GM18867 (cell line): ENCODE data around the gene ADCY5.

ENCODE experiments used
- ATAC-seq: cut with Tn5 transposase; IDR thresholded peaks from one replicate; pipeline ENCODE4 v1.9.1; 2021; ENCODE audit warnings: mild to moderate bottlenecking, moderate library complexity; ENCODE audit not compliant: unreplicated experiment

The ADCY5 gene

GRCh38 chr3:123330441-123330991, 118.4 kb downstream of the ADCY5 start:
- ATAC-seq, result no peak

GRCh38 chr3:123329636-123330340, 119.1 kb downstream of the ADCY5 start:
- no peak for ATAC-seq

GRCh38 chr3:123328851-123329635, 119.8 kb downstream of the ADCY5 start:
- peak; percentile 50 for ATAC-seq

GRCh38 chr3:123327956-123328850, 120.7 kb downstream of the ADCY5 start:
- ATAC-seq, result no peak

- ATAC-seq, result no peak
Measured at GRCh38 chr3:123327480-123327879, 121.4 kb downstream of the ADCY5 start.

GRCh38 chr3:123326531-123326930, 122.4 kb downstream of the ADCY5 start:
- no peak for ATAC-seq

GRCh38 chr3:123325766-123326256, 123.1 kb downstream of the ADCY5 start:
- no peak for ATAC-seq

GRCh38 chr3:123324880-123325765, 123.8 kb downstream of the ADCY5 start:
- no peak for ATAC-seq

GRCh38 chr3:123323781-123324180, 125.1 kb downstream of the ADCY5 start:
- ATAC-seq, result no peak

- no peak for ATAC-seq
Measured at GRCh38 chr3:123322866-123323265, 126.0 kb downstream of the ADCY5 start.

- no peak for ATAC-seq
Measured at GRCh38 chr3:123321806-123322205, 127.1 kb downstream of the ADCY5 start.

GRCh38 chr3:123320221-123320620, 128.7 kb downstream of the ADCY5 start:
- ATAC-seq, result no peak

GRCh38 chr3:123319760-123320159, 129.1 kb downstream of the ADCY5 start:
- no peak for ATAC-seq

GRCh38 chr3:123318374-123318773, 130.5 kb downstream of the ADCY5 start:
- ATAC-seq, result no peak

GRCh38 chr3:123317716-123318115, 131.2 kb downstream of the ADCY5 start:
- ATAC-seq, result no peak

- ATAC-seq, result no peak
Measured at GRCh38 chr3:123315271-123315595, 133.7 kb downstream of the ADCY5 start.

- ATAC-seq, result no peak
Measured at GRCh38 chr3:123314359-123315270, 134.3 kb downstream of the ADCY5 start.

GRCh38 chr3:123313889-123314288, 135.0 kb downstream of the ADCY5 start:
- no peak for ATAC-seq
